Measurements from ENCODE around the gene PPTC7.

- TF ChIP-seq EZH2 (IDR thresholded peaks at IDR 0.05; ENCODE audit: insufficient read depth, poor library complexity, severe bottlenecking) (no peak), EZH2phosphoT487 (IDR thresholded peaks at IDR 0.05; ENCODE audit: insufficient read depth, low read depth) (no peak)
Observed at GRCh38 chr12:110591451-110592051, 8.4 kb upstream of the PPTC7 start.
